ENCODE measurements around the gene FAM236D. TPM values are rescaled to one million over a fixed set of nuclear protein-coding genes. Genes with fewer than 3 reads are reported as not detected.
"Not testable (repeated sequence)": the region's sequence is repeated elsewhere in the genome, so short reads cannot be mapped to it uniquely, and the experiment has no call there.

Gene FAM236D
- not detected for total RNA-seq (2021; fragmentation: NEBNext Ultra II Directional; extraction: Animal tissue kit (Norgen Biotek cat#: 25700))
- long read RNA-seq, result 0 reads

GRCh38 chrX:72808110-72808509 lies at the start of gene FAM236D:
FAM236D (minus strand) TSS chrX:72808210; CDS start chrX:72808110, 100 bp downstream.
- not testable (repeated sequence) for H3K4me1 Mint-ChIP-seq (ENCODE audit: low read depth); H3K9me3 Mint-ChIP-seq; H3K27ac Mint-ChIP-seq; H3K36me3 Mint-ChIP-seq (ENCODE audit: low read depth); DNase-seq; H3K27me3 Mint-ChIP-seq (ENCODE audit: insufficient read depth); H3K4me3 Mint-ChIP-seq

- not testable (repeated sequence) for H3K4me1 Mint-ChIP-seq (ENCODE audit: low read depth); H3K27ac Mint-ChIP-seq; H3K27me3 Mint-ChIP-seq (ENCODE audit: insufficient read depth)
Observed at GRCh38 chrX:72837532-72837931, 29.5 kb upstream of the FAM236D start.

GRCh38 chrX:72830701-72831100 lies 22.7 kb upstream of the FAM236D start:
- H3K4me3 Mint-ChIP-seq; H3K27ac Mint-ChIP-seq; H3K4me1 Mint-ChIP-seq (ENCODE audit: low read depth); H3K27me3 Mint-ChIP-seq (ENCODE audit: insufficient read depth); DNase-seq; H3K9me3 Mint-ChIP-seq; H3K36me3 Mint-ChIP-seq (ENCODE audit: low read depth): not testable (repeated sequence)

More at GRCh38 chrX:72837532-72837931, 29.5 kb upstream of the FAM236D start:
- H3K4me3 Mint-ChIP-seq; H3K36me3 Mint-ChIP-seq (ENCODE audit: low read depth); H3K9me3 Mint-ChIP-seq; DNase-seq: not testable (repeated sequence)

- not testable (repeated sequence) for H3K4me1 Mint-ChIP-seq (ENCODE audit: low read depth); DNase-seq; H3K4me3 Mint-ChIP-seq; H3K27me3 Mint-ChIP-seq (ENCODE audit: insufficient read depth); H3K9me3 Mint-ChIP-seq; H3K36me3 Mint-ChIP-seq (ENCODE audit: low read depth); H3K27ac Mint-ChIP-seq
Observed at GRCh38 chrX:72790390-72790789, 17.6 kb downstream of the FAM236D start.

- H3K4me1 Mint-ChIP-seq (ENCODE audit: low read depth); DNase-seq; H3K27ac Mint-ChIP-seq; H3K27me3 Mint-ChIP-seq (ENCODE audit: insufficient read depth); H3K4me3 Mint-ChIP-seq; H3K36me3 Mint-ChIP-seq (ENCODE audit: low read depth); H3K9me3 Mint-ChIP-seq: not testable (repeated sequence)
Observed at GRCh38 chrX:72788142-72788541, 19.9 kb downstream of the FAM236D start.

GRCh38 chrX:72783964-72784363 lies 24.0 kb downstream of the FAM236D start:
- not testable (repeated sequence) for H3K9me3 Mint-ChIP-seq; H3K4me1 Mint-ChIP-seq (ENCODE audit: low read depth); DNase-seq; H3K4me3 Mint-ChIP-seq; H3K27me3 Mint-ChIP-seq (ENCODE audit: insufficient read depth); H3K27ac Mint-ChIP-seq; H3K36me3 Mint-ChIP-seq (ENCODE audit: low read depth)

GRCh38 chrX:72783365-72783936 lies 24.6 kb downstream of the FAM236D start:
- not testable (repeated sequence) for H3K27ac Mint-ChIP-seq; H3K4me3 Mint-ChIP-seq; H3K4me1 Mint-ChIP-seq (ENCODE audit: low read depth)

GRCh38 chrX:72782560-72782959 lies 25.4 kb downstream of the FAM236D start, which contains the start of gene FAM236B:
FAM236B (minus strand) TSS chrX:72782660; CDS start chrX:72782560, 100 bp downstream.
- H3K9me3 Mint-ChIP-seq; H3K27ac Mint-ChIP-seq; DNase-seq; H3K4me3 Mint-ChIP-seq; H3K27me3 Mint-ChIP-seq (ENCODE audit: insufficient read depth); H3K36me3 Mint-ChIP-seq (ENCODE audit: low read depth); H3K4me1 Mint-ChIP-seq (ENCODE audit: low read depth): not testable (repeated sequence)

More at GRCh38 chrX:72783365-72783936, 24.6 kb downstream of the FAM236D start:
- not testable (repeated sequence) for H3K36me3 Mint-ChIP-seq (ENCODE audit: low read depth); H3K27me3 Mint-ChIP-seq (ENCODE audit: insufficient read depth); H3K9me3 Mint-ChIP-seq; DNase-seq

GRCh38 chrX:72778146-72778545 lies 29.9 kb downstream of the FAM236D start:
- DNase-seq; H3K4me3 Mint-ChIP-seq; H3K9me3 Mint-ChIP-seq; H3K4me1 Mint-ChIP-seq (ENCODE audit: low read depth); H3K36me3 Mint-ChIP-seq (ENCODE audit: low read depth); H3K27ac Mint-ChIP-seq; H3K27me3 Mint-ChIP-seq (ENCODE audit: insufficient read depth): not testable (repeated sequence)

GRCh38 chrX:72777467-72777790 lies 30.6 kb downstream of the FAM236D start:
- H3K4me3 Mint-ChIP-seq; H3K9me3 Mint-ChIP-seq; H3K27me3 Mint-ChIP-seq (ENCODE audit: insufficient read depth); DNase-seq; H3K4me1 Mint-ChIP-seq (ENCODE audit: low read depth); H3K36me3 Mint-ChIP-seq (ENCODE audit: low read depth); H3K27ac Mint-ChIP-seq: not testable (repeated sequence)

GRCh38 chrX:72776653-72777466 lies 31.1 kb downstream of the FAM236D start, which contains the start of gene DMRTC1B:
DMRTC1B (plus strand) TSS chrX:72776890; CDS start chrX:72845136, 68,246 bp downstream.
- H3K27me3 Mint-ChIP-seq (ENCODE audit: insufficient read depth); H3K27ac Mint-ChIP-seq; H3K4me3 Mint-ChIP-seq; H3K9me3 Mint-ChIP-seq; H3K4me1 Mint-ChIP-seq (ENCODE audit: low read depth); H3K36me3 Mint-ChIP-seq (ENCODE audit: low read depth); DNase-seq: not testable (repeated sequence)

GRCh38 chrX:72760454-72760853 lies 47.6 kb downstream of the FAM236D start:
- not testable (repeated sequence) for H3K4me3 Mint-ChIP-seq; H3K27me3 Mint-ChIP-seq (ENCODE audit: insufficient read depth); H3K4me1 Mint-ChIP-seq (ENCODE audit: low read depth); H3K9me3 Mint-ChIP-seq; DNase-seq; H3K36me3 Mint-ChIP-seq (ENCODE audit: low read depth); H3K27ac Mint-ChIP-seq
